ENCODE results near the gene CAMK4. TPM values are rescaled to one million over a fixed set of nuclear protein-coding genes. Genes with fewer than 3 reads are reported as not detected.

CAMK4 gene
- total and polyA plus RNA-seq, 7 donors: 0.02 to 1.00 (median 0.15) TPM; not detected in 1

DNA sequence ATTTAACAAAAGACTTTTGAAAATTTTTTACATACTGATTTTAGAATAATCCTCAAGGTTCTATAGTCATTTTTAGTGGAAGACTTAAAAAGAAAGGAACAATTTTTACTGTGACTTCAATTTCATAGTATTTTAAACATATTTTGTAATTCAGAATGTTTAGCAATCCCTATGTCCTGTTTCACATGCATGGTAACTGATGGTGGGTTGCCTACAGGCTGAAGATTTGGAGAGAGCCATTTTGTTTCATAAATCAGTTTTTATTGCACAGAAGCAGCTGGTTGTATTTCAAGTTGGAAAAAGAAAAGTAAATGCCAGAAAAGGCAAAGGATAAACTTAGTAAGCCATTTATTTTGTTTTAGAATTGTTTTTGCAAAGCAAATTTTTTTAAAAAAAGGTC is 264.2 kb downstream of the CAMK4 start:
- Histone ChIP-seq H3K27me3 (ENCODE audit: insufficient read depth in 3 of 3, low read length in 2 of 3) (no peaks in the 10 kb centered on the region), H3K9me3 (no peaks in the 10 kb centered on the region), H3K27ac (no peak overlapping the region), H3K4me1 (no peaks in the 10 kb centered on the region), H3K4me3 (no peak overlapping the region), H3K36me3 (ENCODE audit: insufficient read depth in 1 of 2, low read depth in 1 of 2) (no peaks in the 10 kb centered on the region)
- no peak for ATAC-seq
- intact Hi-C loops (cut with DNase I): no loop called here
- DNase-seq: no peak
- TF ChIP-seq, protein P1, sequence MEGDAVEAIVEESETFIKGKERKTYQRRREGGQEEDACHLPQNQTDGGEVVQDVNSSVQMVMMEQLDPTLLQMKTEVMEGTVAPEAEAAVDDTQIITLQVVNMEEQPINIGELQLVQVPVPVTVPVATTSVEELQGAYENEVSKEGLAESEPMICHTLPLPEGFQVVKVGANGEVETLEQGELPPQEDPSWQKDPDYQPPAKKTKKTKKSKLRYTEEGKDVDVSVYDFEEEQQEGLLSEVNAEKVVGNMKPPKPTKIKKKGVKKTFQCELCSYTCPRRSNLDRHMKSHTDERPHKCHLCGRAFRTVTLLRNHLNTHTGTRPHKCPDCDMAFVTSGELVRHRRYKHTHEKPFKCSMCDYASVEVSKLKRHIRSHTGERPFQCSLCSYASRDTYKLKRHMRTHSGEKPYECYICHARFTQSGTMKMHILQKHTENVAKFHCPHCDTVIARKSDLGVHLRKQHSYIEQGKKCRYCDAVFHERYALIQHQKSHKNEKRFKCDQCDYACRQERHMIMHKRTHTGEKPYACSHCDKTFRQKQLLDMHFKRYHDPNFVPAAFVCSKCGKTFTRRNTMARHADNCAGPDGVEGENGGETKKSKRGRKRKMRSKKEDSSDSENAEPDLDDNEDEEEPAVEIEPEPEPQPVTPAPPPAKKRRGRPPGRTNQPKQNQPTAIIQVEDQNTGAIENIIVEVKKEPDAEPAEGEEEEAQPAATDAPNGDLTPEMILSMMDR (IDR thresholded peaks at IDR 0.05): no peak

DNA sequence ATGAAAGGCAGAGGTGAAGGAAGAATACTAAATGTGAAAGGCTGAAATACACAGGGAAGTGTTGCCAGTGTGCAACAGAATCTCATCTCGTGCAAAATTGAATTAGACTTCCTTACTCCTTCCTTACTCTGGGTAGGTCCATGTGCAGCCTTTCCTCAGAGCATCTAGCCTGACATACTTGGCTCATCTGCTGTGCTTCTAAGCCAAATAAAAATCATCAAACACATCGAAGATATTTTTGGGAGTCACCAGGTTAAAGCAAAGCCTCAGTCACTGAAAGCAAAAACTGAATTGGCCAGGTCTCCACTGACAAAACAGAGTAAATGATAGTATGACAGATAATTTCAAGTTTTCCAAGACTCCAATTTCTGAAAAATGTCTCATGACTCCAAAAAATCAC is 268.8 kb downstream of the CAMK4 start:
- H3K4me3 ChIP-seq: no peak overlapping the region
- 56 to 68% (median 57%) methylated on average over 2 of the region's 2 CpGs for WGBS, 3 donors
- TF ChIP-seq, protein P1 (IDR thresholded peaks at IDR 0.05): no peak
- no peaks in the 10 kb centered on the region for H3K27me3 ChIP-seq (ENCODE audit: insufficient read depth in 3 of 3, low read length in 2 of 3)
- H3K9me3 ChIP-seq: no peaks in the 10 kb centered on the region
- H3K4me1 ChIP-seq: no peaks in the 10 kb centered on the region
- no peak overlapping the region for H3K27ac ChIP-seq
- ATAC-seq: no peak
- intact Hi-C loops (cut with DNase I): no loop called here
- DNase-seq: no peak
- no peaks in the 10 kb centered on the region for H3K36me3 ChIP-seq (ENCODE audit: insufficient read depth in 1 of 2, low read depth in 1 of 2)

DNA sequence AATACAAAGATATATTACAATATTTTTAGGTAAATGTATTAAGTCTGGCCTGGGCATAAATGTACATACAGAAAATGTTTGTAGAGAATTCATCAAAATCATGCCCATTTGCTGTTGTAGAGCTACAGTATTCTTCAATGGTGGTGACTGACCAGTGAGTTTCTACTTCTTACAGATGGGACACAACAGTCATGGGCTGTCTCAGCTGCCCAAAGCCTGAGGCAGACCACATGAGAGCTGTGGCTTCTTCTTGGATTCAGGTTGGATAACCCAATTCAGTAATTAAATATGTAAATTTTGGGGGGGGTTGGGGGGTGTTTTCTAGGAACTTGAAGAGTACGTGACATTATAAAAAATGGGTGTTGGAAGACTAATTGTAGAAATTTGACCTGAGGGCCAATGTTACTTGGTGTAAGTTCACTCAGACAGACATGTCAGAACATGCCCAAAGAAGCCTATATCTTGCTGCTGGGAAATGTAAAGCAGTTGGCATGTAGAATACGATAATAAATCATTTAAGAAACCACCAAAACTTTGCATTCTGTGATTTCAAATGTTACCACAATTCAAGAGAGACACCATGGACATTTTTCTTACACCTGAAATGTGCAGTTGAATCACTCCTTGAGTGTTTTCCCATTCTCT is 270.3 kb downstream of the CAMK4 start:
- DNase-seq (no peak), ATAC-seq (no peak)
- Histone ChIP-seq H3K27ac (no peak overlapping the region), H3K4me3 (no peak overlapping the region), H3K36me3 (ENCODE audit: insufficient read depth in 1 of 2, low read depth in 1 of 2) (peaks cover 0 to 5% of the 10 kb centered on the region in 2 donors), H3K27me3 (ENCODE audit: insufficient read depth in 3 of 3, low read length in 2 of 3) (no peaks in the 10 kb centered on the region), H3K4me1 (no peaks in the 10 kb centered on the region), H3K9me3 (no peaks in the 10 kb centered on the region)
- WGBS, 3 donors: 98 to 100% (median 99%) methylated on average over 2 of the region's 2 CpGs
- TF ChIP-seq, protein P1 (IDR thresholded peaks at IDR 0.05): no peak
- intact Hi-C loops (cut with DNase I): no loop called here

DNA sequence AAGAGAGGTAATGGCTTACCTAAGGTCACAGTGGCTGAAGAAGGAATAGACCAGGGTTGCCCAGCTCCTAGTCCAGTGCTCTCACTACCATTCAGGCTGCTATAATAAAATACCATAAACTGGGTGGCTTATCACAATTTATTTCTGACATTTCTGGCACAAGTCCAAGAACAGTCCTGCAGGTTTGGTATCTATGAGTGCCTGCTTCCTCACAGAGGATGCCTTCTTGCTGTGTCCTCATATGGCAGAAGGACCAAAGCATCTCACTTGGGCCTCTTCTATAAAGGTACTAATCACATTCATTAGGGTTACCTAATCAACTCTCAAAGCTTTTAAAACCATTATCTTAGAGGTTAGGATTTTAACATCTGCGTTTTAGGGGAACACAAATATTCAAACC is 271.0 kb downstream of the CAMK4 start:
- peaks cover 0 to 12% of the 10 kb centered on the region in 2 donors for H3K36me3 ChIP-seq (ENCODE audit: insufficient read depth in 1 of 2, low read depth in 1 of 2)
- DNase-seq (no peak), ATAC-seq (no peak)
- no peaks in the 10 kb centered on the region for H3K27me3 ChIP-seq (ENCODE audit: insufficient read depth in 3 of 3, low read length in 2 of 3)
- 94 to 100% (median 95%) methylated on average over 1 of the region's 1 CpG for WGBS, 3 donors
- H3K4me1 ChIP-seq: no peaks in the 10 kb centered on the region
- TF ChIP-seq, protein P1 (IDR thresholded peaks at IDR 0.05): no peak
- H3K4me3 ChIP-seq: no peak overlapping the region
- no peak overlapping the region for H3K27ac ChIP-seq
- intact Hi-C loops (cut with DNase I): no loop called here
- H3K9me3 ChIP-seq: no peaks in the 10 kb centered on the region

DNA sequence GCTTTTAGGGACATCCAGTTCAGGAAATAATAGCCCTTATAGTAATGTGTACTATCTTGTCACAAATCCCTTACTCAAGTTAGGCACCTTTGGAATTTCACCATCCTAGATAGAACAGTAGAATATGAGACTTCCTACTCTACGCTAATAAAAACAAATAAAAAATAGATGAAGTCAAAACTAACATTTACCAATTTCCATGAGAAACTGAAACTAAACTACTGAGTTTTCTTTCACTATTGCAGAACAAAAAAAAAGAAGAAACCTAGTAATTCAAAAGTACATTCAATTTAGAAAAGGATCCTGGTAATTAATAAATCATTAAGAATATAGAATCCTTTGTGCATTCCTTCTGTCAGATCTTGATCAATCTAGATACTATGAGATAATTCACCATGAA is 274.2 kb downstream of the CAMK4 start:
- H3K4me1 ChIP-seq: no peaks in the 10 kb centered on the region
- H3K4me3 ChIP-seq: no peak overlapping the region
- peaks cover 0 to 17% of the 10 kb centered on the region in 2 donors for H3K36me3 ChIP-seq (ENCODE audit: insufficient read depth in 1 of 2, low read depth in 1 of 2)
- no peaks in the 10 kb centered on the region for H3K27me3 ChIP-seq (ENCODE audit: insufficient read depth in 3 of 3, low read length in 2 of 3)
- intact Hi-C loops (cut with DNase I): no loop called here
- DNase-seq (no peak), ATAC-seq (no peak)
- 85 to 93% (median 86%) methylated on average over 1 of the region's 1 CpG for WGBS, 3 donors
- no peak overlapping the region for H3K27ac ChIP-seq
- TF ChIP-seq, protein P1 (IDR thresholded peaks at IDR 0.05): no peak
- H3K9me3 ChIP-seq: no peaks in the 10 kb centered on the region

Measured in psoas muscle (tissue), 8 donors.